Measurements from ENCODE around the gene NTN1. TPM values are rescaled to one million over a fixed set of nuclear protein-coding genes. Genes with fewer than 3 reads are reported as not detected.

The NTN1 gene
- polyA plus RNA-seq, 3 donors, result 0.03 to 0.04 TPM; not detected in 1

- H3K27ac ChIP-seq (ENCODE audit: low read depth in 1 of 2, low read length in 2 of 2), result no peak overlapping the region
- H3K4me3 Mint-ChIP-seq, result no peak overlapping the region
- no peak overlapping the region for H3K9ac ChIP-seq (ENCODE audit: insufficient read depth, low read length, poor library complexity, severe bottlenecking)
- peaks cover 9% of the 10 kb centered on the region for H3K4me1 Mint-ChIP-seq
- DNase-seq, result no peak
- no peaks in the 10 kb centered on the region for H3K36me3 Mint-ChIP-seq
- peaks cover 0 to 8% (median 0%) of the 10 kb centered on the region in 7 donors for H3K9me3 Mint-ChIP-seq
- WGBS (ENCODE audit: insufficient coverage), result 100% methylated on average over 4 of the region's 7 CpGs
- no peak overlapping the region for H3K4me2 ChIP-seq (replicated peaks; ENCODE audit: extremely low read depth, low read length, poor library complexity, severe bottlenecking)
- no peaks in the 10 kb centered on the region for H3K36me3 ChIP-seq (replicated peaks in 1 of 2; ENCODE audit: control insufficient read depth in 1 of 2, insufficient read depth in 2 of 2, low read length in 2 of 2)
- H2AFZ ChIP-seq (ENCODE audit: insufficient read depth, low read depth, low read length, poor library complexity, severe bottlenecking), result no peak overlapping the region
- peaks cover 0 to 6% of the 10 kb centered on the region in 2 donors for H3K9me3 ChIP-seq (replicated peaks in 1 of 2; ENCODE audit: control insufficient read depth in 1 of 2, insufficient read depth in 1 of 2, low read length in 2 of 2)
- H3K27me3 Mint-ChIP-seq (ENCODE audit: low read depth in 3 of 3), result peaks cover 19 to 23% (median 22%) of the 10 kb centered on the region in 3 donors
- H4K20me1 ChIP-seq (ENCODE audit: insufficient read depth, low read length), result no peaks in the 10 kb centered on the region
- no peak overlapping the region for H3K4me3 ChIP-seq (replicated peaks in 1 of 3; ENCODE audit: low read depth in 2 of 3, low read length in 3 of 3)
- no peak for TF ChIP-seq CTCF (IDR thresholded peaks at IDR 0.05)
- H3K4me1 ChIP-seq (ENCODE audit: control insufficient read depth in 1 of 2, insufficient read depth in 2 of 2, low read length in 2 of 2), result peaks cover 0 to 10% of the 10 kb centered on the region in 2 donors
- peaks cover 10 to 15% of the 10 kb centered on the region in 2 donors for H3K27me3 ChIP-seq (ENCODE audit: control insufficient read depth in 2 of 2, insufficient read depth in 2 of 2, low read length in 2 of 2)
- H3K27ac Mint-ChIP-seq, result no peak overlapping the region
- H3K79me2 ChIP-seq (ENCODE audit: insufficient read depth, low read length), result no peaks in the 10 kb centered on the region
- intact Hi-C loops (cut with micrococcal nuclease), result no loop called here
Measured at GRCh38 chr17:8995711-8996110, 25.6 kb upstream of the NTN1 start.

GRCh38 chr17:8997994-8998628 is 23.2 kb upstream of the NTN1 start:
- WGBS (ENCODE audit: insufficient coverage), result no CpG with 5 or more reads among the region's 9 CpGs
- no peaks in the 10 kb centered on the region for H3K79me2 ChIP-seq (ENCODE audit: insufficient read depth, low read length)

More at GRCh38 chr17:8997994-8998628, 23.2 kb upstream of the NTN1 start:
- H3K4me2 ChIP-seq (replicated peaks; ENCODE audit: extremely low read depth, low read length, poor library complexity, severe bottlenecking), result no peak overlapping the region
- Mint-ChIP-seq H3K27me3 (ENCODE audit: low read depth in 3 of 3) (peaks cover 39 to 43% (median 39%) of the 10 kb centered on the region in 3 donors), H3K4me1 (peaks cover 20% of the 10 kb centered on the region), H3K9me3 (peaks cover 0 to 12% (median 3%) of the 10 kb centered on the region in 7 donors), H3K36me3 (peaks cover 0 to 7% of the 10 kb centered on the region in 2 donors), H3K27ac (peak overlapping the region in 2 of 7 donors; percentile 35 to 51), H3K4me3 (no peak overlapping the region)
- H3K27ac ChIP-seq (ENCODE audit: low read depth in 1 of 2, low read length in 2 of 2), result no peak overlapping the region
- no peaks in the 10 kb centered on the region for H3K36me3 ChIP-seq (replicated peaks in 1 of 2; ENCODE audit: control insufficient read depth in 1 of 2, insufficient read depth in 2 of 2, low read length in 2 of 2)
- peak; percentile 66 to 74 (median 68) for DNase-seq
- intact Hi-C loops (cut with micrococcal nuclease), result no loop called here
- no peaks in the 10 kb centered on the region for H4K20me1 ChIP-seq (ENCODE audit: insufficient read depth, low read length)
- peak; percentile 97 for TF ChIP-seq CTCF (IDR thresholded peaks at IDR 0.05)
- H3K9me3 ChIP-seq (replicated peaks in 1 of 2; ENCODE audit: control insufficient read depth in 1 of 2, insufficient read depth in 1 of 2, low read length in 2 of 2), result peaks cover 6% of the 10 kb centered on the region in 2 donors
- H3K4me1 ChIP-seq (ENCODE audit: control insufficient read depth in 1 of 2, insufficient read depth in 2 of 2, low read length in 2 of 2), result peaks cover 10 to 12% of the 10 kb centered on the region in 2 donors
- no peak overlapping the region for H3K4me3 ChIP-seq (replicated peaks in 1 of 3; ENCODE audit: low read depth in 2 of 3, low read length in 3 of 3)
- H2AFZ ChIP-seq (ENCODE audit: insufficient read depth, low read depth, low read length, poor library complexity, severe bottlenecking), result no peak overlapping the region
- peaks cover 28 to 36% of the 10 kb centered on the region in 2 donors for H3K27me3 ChIP-seq (ENCODE audit: control insufficient read depth in 2 of 2, insufficient read depth in 2 of 2, low read length in 2 of 2)
- no peak overlapping the region for H3K9ac ChIP-seq (ENCODE audit: insufficient read depth, low read length, poor library complexity, severe bottlenecking)
